Vagina (tissue), 2 donors: ENCODE measurements around the gene TRIM5. TPM values are rescaled to one million over a fixed set of nuclear protein-coding genes. Genes with fewer than 3 reads are reported as not detected.

Experiments
- DNase-seq, 2 donors: peaks; one replicate each; pipeline ENCODE4 v3.0.0-alpha.2; 2017; ENCODE audit errors: extremely low spot score in 2 of 2
- H3K27ac ChIP-seq: fragments of 200-600 bp; sonication (generic); one replicate; pipeline ENCODE4 v1.5.1; 2019
- H3K27me3 ChIP-seq: fragments of 200-600 bp; sonication (generic); one replicate; pipeline ENCODE4 v1.5.1; 2019
- H3K36me3 ChIP-seq, 2 donors: fragments of 200-600 bp; sonication (generic); one replicate each; pipeline ENCODE4 v1.5.1; 2017 to 2019
- H3K4me1 ChIP-seq: fragments of 200-600 bp; sonication (generic); one replicate; pipeline ENCODE4 v1.5.1; 2019
- H3K4me3 ChIP-seq, 2 donors: fragments of 200-600 bp; sonication (generic); 1 replicate in 1 of 2; 2 replicates in 1 of 2; pipeline ENCODE4 v1.5.1; 2016 to 2019
- H3K9me3 ChIP-seq: fragments of 200-600 bp; sonication (generic); one replicate; pipeline ENCODE4 v1.5.1; 2019
- POLR2A ChIP-seq, 2 donors: fragments of 450-650 bp; IDR thresholded peaks; one replicate each; pipeline ENCODE4 v1.6.1; 2017; ENCODE audit warnings: antibody characterized with exemption in 2 of 2, mild to moderate bottlenecking in 2 of 2, moderate library complexity in 2 of 2
- POLR2AphosphoS5 ChIP-seq, 2 donors: sonication (generic); formaldehyde crosslinking; IDR thresholded peaks; one replicate each; pipeline ENCODE4 v1.9.0; 2017; ENCODE audit warnings: antibody characterized with exemption in 2 of 2, mild to moderate bottlenecking in 2 of 2, low read depth in 1 of 2; ENCODE audit not compliant: insufficient read depth in 1 of 2
- intact Hi-C: fragments of 100-400 bp; cut with DNase I; formaldehyde crosslinking; loops from one replicate; pipeline ENCODE4 v1.15.1; 2023
- total RNA-seq: library from RNA; depleted of rRNA; stranded (reverse); fragments of >200 nt; gene quantifications from one replicate; pipeline ENCODE4 v1.2.3, GENCODE V29; 2016
- TF ChIP-seq, protein P1 (sequence below), 3 experiments: fragments of 450-650 bp in 2 of 3; fragments of 200-600 bp in 1 of 3; sonication (generic) in 1 of 3; IDR thresholded peaks; one replicate each; pipeline ENCODE4 v1.5.1; 2017 to 2019; ENCODE audit warnings: antibody characterized with exemption in 3 of 3, mild to moderate bottlenecking in 2 of 3, moderate library complexity in 2 of 3

Gene TRIM5, protein sequence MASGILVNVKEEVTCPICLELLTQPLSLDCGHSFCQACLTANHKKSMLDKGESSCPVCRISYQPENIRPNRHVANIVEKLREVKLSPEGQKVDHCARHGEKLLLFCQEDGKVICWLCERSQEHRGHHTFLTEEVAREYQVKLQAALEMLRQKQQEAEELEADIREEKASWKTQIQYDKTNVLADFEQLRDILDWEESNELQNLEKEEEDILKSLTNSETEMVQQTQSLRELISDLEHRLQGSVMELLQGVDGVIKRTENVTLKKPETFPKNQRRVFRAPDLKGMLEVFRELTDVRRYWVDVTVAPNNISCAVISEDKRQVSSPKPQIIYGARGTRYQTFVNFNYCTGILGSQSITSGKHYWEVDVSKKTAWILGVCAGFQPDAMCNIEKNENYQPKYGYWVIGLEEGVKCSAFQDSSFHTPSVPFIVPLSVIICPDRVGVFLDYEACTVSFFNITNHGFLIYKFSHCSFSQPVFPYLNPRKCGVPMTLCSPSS
- 20.4 TPM for total RNA-seq

DNA sequence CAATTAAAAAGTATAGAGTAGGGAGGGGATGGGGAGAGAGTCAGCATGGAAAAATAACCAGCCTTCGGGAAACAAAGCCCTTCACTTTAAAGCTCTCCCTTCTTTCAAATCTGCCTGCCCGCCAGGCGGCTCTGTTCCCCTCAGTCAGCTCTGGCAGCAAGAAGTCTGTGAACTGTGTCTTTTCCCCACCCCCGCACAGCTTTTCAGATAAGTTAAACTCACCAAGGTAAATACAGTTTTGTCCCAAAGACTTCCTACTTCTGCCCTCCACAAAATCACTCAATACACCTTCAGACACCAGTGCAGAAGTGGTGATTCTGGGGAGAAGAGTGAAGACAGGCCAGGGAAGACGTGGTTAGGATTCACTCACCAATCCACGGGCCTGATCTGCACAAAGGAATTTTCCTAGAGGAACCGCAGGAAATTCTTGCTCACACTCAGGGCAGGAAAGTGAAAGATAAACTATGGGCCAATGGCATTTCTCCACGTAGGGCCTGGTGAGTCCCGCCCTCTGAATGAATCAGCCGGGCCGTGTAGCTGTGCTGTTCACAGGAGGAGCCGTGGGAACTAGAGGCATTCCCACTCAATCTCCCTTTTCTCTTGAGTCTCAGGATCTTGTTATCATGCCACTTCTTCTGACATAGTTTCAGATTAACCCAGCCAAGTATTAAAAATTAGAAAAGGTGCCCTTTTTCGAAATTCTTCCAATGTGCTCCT is at the start of gene TRIM5:
TSS of gene TRIM5 (minus strand) at position 429 of the 717 bp plus-strand sequence. CDS start 4,897 bp downstream, outside the sequence.
- H3K4me1 ChIP-seq, result peaks cover 29% of the 10 kb centered on the region
- peak in 1 of 2 donors; percentile 49 for TF ChIP-seq POLR2A (IDR thresholded peaks at IDR 0.05)
- TF ChIP-seq, protein P1, sequence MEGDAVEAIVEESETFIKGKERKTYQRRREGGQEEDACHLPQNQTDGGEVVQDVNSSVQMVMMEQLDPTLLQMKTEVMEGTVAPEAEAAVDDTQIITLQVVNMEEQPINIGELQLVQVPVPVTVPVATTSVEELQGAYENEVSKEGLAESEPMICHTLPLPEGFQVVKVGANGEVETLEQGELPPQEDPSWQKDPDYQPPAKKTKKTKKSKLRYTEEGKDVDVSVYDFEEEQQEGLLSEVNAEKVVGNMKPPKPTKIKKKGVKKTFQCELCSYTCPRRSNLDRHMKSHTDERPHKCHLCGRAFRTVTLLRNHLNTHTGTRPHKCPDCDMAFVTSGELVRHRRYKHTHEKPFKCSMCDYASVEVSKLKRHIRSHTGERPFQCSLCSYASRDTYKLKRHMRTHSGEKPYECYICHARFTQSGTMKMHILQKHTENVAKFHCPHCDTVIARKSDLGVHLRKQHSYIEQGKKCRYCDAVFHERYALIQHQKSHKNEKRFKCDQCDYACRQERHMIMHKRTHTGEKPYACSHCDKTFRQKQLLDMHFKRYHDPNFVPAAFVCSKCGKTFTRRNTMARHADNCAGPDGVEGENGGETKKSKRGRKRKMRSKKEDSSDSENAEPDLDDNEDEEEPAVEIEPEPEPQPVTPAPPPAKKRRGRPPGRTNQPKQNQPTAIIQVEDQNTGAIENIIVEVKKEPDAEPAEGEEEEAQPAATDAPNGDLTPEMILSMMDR (IDR thresholded peaks at IDR 0.05), result peak; percentile 28 to 64 (median 46)
- peak; percentile 49 to 99 for TF ChIP-seq POLR2AphosphoS5 (IDR thresholded peaks at IDR 0.05; ENCODE audit: insufficient read depth in 1 of 2, low read depth in 1 of 2)
- no peaks in the 10 kb centered on the region for H3K9me3 ChIP-seq
- intact Hi-C loops, result no loop called here
- peaks cover 0 to 5% of the 10 kb centered on the region in 2 donors for H3K36me3 ChIP-seq
- peak within 1 kb of the TSS; percentile 49 to 53 for H3K4me3 ChIP-seq
- H3K27me3 ChIP-seq, result no peaks in the 10 kb centered on the region
- DNase-seq, result peak in 1 of 2 donors; percentile 97
- H3K27ac ChIP-seq, result peak within 1 kb of the TSS; percentile 97

DNA sequence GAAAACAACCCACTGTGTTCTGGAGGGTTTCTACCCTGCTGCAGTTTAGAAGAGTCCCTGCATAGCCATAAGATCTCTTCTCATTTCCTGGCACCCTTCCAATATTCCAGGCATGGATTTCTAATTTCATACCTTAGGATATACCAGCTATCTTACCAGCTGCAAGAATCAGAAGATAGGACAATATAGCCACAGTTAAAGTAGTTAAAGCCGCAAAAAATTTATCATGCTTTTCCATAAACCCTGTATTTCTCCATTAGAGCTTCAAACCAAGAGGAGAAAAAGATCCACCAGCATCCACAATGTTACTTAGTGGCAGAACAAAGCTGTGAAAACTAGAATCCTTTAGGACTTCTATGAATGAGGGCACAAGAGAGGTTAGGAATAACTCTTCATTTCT is 42.8 kb upstream of the TRIM5 start:
- no peak overlapping the region for H3K27ac ChIP-seq
- intact Hi-C loops, result loop anchor here (10.0 kb wide), 1 partner anchor 73 kb away; no protein-coding TSS in a partner anchor
- H3K4me1 ChIP-seq, result no peaks in the 10 kb centered on the region
- H3K4me3 ChIP-seq, result no peak overlapping the region
- H3K9me3 ChIP-seq, result no peaks in the 10 kb centered on the region
- DNase-seq, result no peak
- H3K27me3 ChIP-seq, result no peaks in the 10 kb centered on the region
- TF ChIP-seq, protein P1 (IDR thresholded peaks at IDR 0.05), result no peak
- H3K36me3 ChIP-seq, result no peaks in the 10 kb centered on the region

DNA sequence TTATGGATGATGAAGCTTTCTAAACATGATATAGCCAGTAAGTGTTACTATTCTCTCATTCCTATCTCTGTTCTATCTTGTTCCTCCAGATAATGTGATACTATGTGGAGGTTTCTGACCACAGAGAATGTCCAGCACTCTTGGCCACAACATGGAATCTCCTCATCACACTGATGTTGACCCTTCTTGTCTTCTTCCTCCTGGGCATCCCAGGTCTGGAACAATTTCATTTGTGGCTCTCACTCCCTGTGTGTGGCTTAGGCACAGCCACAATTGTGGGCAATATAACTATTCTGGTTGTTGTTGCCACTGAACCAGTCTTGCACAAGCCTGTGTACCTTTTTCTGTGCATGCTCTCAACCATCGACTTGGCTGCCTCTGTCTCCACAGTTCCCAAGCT is 41.5 kb upstream of the TRIM5 start:
- no peak for DNase-seq
- Histone ChIP-seq H3K27ac (no peak overlapping the region), H3K4me3 (no peak overlapping the region), H3K36me3 (no peaks in the 10 kb centered on the region), H3K27me3 (no peaks in the 10 kb centered on the region), H3K9me3 (no peaks in the 10 kb centered on the region), H3K4me1 (no peaks in the 10 kb centered on the region)
- TF ChIP-seq, protein P1 (IDR thresholded peaks at IDR 0.05), result no peak
- TF ChIP-seq POLR2AphosphoS5 (IDR thresholded peaks at IDR 0.05; ENCODE audit: insufficient read depth in 1 of 2, low read depth in 1 of 2) (no peak), POLR2A (IDR thresholded peaks at IDR 0.05) (no peak)
- intact Hi-C loops, result loop anchor here (10.0 kb wide), 1 partner anchor 72 kb away; no protein-coding TSS in a partner anchor

DNA sequence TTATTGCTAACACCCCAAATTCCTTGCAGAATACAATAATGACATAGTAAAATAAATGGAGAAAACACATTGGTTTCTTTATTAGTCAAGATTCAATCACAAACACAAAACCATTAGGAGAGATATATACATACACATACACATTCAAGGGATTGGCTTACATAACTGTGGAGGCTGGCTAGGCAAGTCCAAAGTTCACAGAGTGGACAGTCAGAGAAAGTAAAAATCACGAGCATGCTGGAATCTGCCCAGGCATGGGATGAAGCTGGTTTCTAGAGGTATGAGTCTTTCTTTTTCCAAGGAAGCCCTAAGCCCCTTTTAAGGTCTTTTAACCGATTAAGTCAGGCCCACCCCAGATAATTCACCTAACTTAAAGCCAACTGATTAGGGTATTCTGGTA is 37.7 kb upstream of the TRIM5 start:
- TF ChIP-seq, protein P1 (IDR thresholded peaks at IDR 0.05), result no peak
- H3K27ac ChIP-seq, result no peak overlapping the region
- intact Hi-C loops, result loop anchor here (10.0 kb wide), 1 partner anchor 68 kb away; no protein-coding TSS in a partner anchor
- no peaks in the 10 kb centered on the region for H3K36me3 ChIP-seq
- no peaks in the 10 kb centered on the region for H3K4me1 ChIP-seq
- H3K9me3 ChIP-seq, result no peaks in the 10 kb centered on the region
- no peak for DNase-seq
- H3K27me3 ChIP-seq, result no peaks in the 10 kb centered on the region
- H3K4me3 ChIP-seq, result no peak overlapping the region
